Skeletal muscle tissue (tissue), 4 donors: ENCODE data around the gene RTN3. TPM values are rescaled to one million over a fixed set of nuclear protein-coding genes. Genes with fewer than 3 reads are reported as not detected.

ENCODE experiments used
- H3K27ac ChIP-seq: one replicate; pipeline ENCODE4 v1.7.0; 2013; ENCODE audit warnings: mild to moderate bottlenecking, low read depth, low read length, inconsistent platforms
- H3K27me3 ChIP-seq, 3 donors: one replicate each; pipeline ENCODE4 v1.7.0; 2013; ENCODE audit warnings: low read length in 3 of 3; ENCODE audit not compliant: control insufficient read depth in 3 of 3, insufficient read depth in 3 of 3
- H3K36me3 ChIP-seq, 3 donors: one replicate each; pipeline ENCODE4 v1.7.0; 2013; ENCODE audit warnings: low read length in 3 of 3; ENCODE audit not compliant: control insufficient read depth in 3 of 3, insufficient read depth in 3 of 3
- H3K4me1 ChIP-seq, 3 donors: one replicate each; pipeline ENCODE4 v1.7.0; 2013; ENCODE audit warnings: low read length in 3 of 3, mild to moderate bottlenecking in 3 of 3; ENCODE audit not compliant: control insufficient read depth in 3 of 3, insufficient read depth in 3 of 3
- H3K4me3 ChIP-seq, 3 donors: one replicate each; pipeline ENCODE4 v1.7.0; 2013; ENCODE audit warnings: low read length in 3 of 3
- H3K9ac ChIP-seq, 3 donors: one replicate each; pipeline ENCODE4 v1.7.0; 2013; ENCODE audit warnings: low read length in 3 of 3, mild to moderate bottlenecking in 3 of 3, moderate library complexity in 2 of 3, low read depth in 1 of 3
- H3K9me3 ChIP-seq, 3 donors: one replicate each; pipeline ENCODE4 v1.7.0; 2013; ENCODE audit warnings: low read length in 3 of 3; ENCODE audit not compliant: control insufficient read depth in 3 of 3
- total RNA-seq: library from RNA; depleted of rRNA; stranded (reverse); fragments of >200 nt; gene quantifications from one replicate; pipeline ENCODE4 v1.2.3, GENCODE V29; 2014
- donor health status: Osteomylitis.

RTN3 gene
- total RNA-seq, 1 donor from 2014 or later = 28.7 TPM

DNA sequence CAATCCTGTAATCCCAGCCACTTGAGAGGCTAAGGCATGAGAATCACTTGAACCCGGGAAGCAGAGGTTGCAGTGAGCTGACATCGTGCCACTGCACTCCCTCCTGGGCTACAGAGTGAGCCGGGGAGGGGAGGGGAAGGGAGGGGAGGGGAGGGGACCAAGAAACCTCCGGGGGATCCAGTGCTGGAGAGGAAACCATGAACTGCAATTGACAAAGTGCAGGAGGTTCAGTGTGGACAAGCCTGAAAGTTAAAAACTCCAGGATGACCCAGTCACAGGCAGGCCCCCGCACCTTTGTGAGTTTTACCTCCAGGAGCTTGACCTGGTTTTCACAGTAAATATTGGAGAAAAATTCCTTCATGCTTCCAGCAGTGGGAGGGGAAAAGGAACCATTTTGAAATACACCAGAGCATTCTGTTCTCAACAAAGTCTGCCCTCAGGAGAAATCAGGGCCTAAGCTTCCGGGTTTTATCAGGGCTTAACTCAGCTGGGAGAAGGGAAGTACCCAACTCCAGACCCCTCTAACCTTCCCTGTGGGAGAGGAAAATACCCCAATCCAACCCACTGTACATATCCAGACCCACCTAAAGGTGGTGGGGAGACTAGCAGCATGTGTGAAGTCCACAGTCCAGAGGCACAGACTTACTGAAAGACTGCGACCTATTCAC lies 102.8 kb downstream of the RTN3 start:
- Histone ChIP-seq H3K27me3 (no peaks in the 10 kb centered on the region), H3K4me3 (no peak overlapping the region), H3K36me3 (no peaks in the 10 kb centered on the region), H3K9ac (no peak overlapping the region), H3K4me1 (no peaks in the 10 kb centered on the region), H3K9me3 (no peaks in the 10 kb centered on the region), H3K27ac (no peak overlapping the region)

GRCh38 chr11:63785823-63786222 lies 104.5 kb downstream of the RTN3 start:
- H3K4me3 ChIP-seq = no peak overlapping the region
- no peak overlapping the region for H3K27ac ChIP-seq
- H3K4me1 ChIP-seq = no peaks in the 10 kb centered on the region
- H3K9ac ChIP-seq = no peak overlapping the region
- H3K27me3 ChIP-seq = no peaks in the 10 kb centered on the region
- no peaks in the 10 kb centered on the region for H3K9me3 ChIP-seq
- H3K36me3 ChIP-seq = no peaks in the 10 kb centered on the region

DNA sequence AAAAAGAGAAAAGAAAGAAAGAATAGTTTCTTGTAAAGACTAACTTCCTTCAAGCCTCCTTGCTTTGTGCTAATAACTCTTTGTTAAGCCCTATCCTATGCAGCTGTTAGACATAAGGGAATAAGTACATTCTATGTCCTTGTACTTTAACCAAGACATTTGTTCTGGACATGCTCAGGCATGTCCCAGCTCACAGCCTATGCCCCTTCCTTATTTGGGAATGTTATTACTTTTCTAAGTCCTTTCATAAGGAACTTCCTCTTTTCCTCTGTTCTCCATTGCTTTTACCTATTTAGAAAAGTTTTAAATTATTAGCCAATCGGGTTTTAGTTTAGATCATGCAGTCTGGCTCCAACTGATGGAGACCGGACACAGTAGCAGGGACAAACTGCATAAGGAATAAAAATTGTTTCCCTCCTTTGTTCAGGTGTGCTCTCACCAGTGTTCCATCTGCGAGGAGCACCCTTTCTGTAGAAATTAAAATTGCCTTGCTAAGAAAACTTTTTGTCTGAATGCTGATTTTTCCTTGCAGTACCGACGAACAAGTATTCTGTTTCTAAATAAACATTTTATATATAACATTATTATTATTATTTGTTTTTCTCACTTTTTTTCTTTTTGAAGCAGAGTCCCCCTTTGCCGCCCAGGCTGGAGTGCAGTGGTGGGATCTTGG lies 110.3 kb downstream of the RTN3 start:
- no peak overlapping the region for H3K4me3 ChIP-seq
- no peaks in the 10 kb centered on the region for H3K36me3 ChIP-seq
- H3K9me3 ChIP-seq = no peaks in the 10 kb centered on the region
- no peaks in the 10 kb centered on the region for H3K27me3 ChIP-seq
- H3K9ac ChIP-seq = no peak overlapping the region
- H3K27ac ChIP-seq = no peak overlapping the region
- H3K4me1 ChIP-seq = no peaks in the 10 kb centered on the region

DNA sequence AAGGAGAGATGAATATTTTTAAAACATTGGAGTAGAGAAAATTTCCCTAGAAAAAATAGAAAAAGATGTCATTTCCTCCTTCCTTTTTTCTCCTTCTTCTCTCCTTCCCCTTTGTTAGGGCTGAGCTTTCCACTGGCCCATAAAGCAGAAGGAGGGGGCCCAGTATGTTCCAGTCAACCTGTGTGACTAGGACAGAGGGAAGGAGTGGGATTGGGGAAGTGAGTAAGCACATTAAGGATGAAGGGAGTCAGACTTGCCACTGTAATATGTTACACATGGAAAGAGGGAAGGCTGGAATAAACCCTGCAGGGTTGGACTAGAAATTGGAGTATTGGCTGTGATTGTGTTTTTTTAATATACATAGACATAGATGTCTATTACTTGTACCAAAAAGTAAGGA lies 111.9 kb downstream of the RTN3 start:
- no peaks in the 10 kb centered on the region for H3K9me3 ChIP-seq
- no peaks in the 10 kb centered on the region for H3K4me1 ChIP-seq
- H3K27me3 ChIP-seq = peaks cover 0 to 4% (median 0%) of the 10 kb centered on the region in 3 donors
- no peak overlapping the region for H3K9ac ChIP-seq
- no peak overlapping the region for H3K27ac ChIP-seq
- H3K4me3 ChIP-seq = no peak overlapping the region
- no peaks in the 10 kb centered on the region for H3K36me3 ChIP-seq

DNA sequence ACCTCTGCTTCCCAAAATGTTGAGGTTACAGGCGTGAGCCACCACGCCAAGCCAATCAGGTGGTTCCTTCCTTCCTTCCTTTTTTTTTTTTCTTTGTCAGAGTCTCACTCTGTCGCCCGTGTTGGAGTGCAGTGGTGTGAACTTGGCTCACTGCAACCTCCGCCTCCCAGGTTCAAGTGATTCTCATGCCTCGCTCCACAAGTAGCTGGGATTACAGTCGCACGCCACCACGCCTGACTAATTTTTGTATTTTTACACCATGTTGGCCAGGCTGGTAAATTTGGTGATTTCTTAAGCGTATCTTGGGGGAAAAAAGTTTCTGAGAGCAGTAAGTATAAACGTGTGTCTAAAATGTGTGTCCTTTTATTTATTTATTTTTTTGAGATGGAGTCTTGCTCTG lies 113.8 kb downstream of the RTN3 start:
- H3K36me3 ChIP-seq = no peaks in the 10 kb centered on the region
- no peak overlapping the region for H3K9ac ChIP-seq
- H3K9me3 ChIP-seq = no peaks in the 10 kb centered on the region
- peaks cover 0 to 4% (median 0%) of the 10 kb centered on the region in 3 donors for H3K27me3 ChIP-seq
- no peak overlapping the region for H3K27ac ChIP-seq
- no peak overlapping the region for H3K4me3 ChIP-seq
- no peaks in the 10 kb centered on the region for H3K4me1 ChIP-seq

- Histone ChIP-seq H3K9me3 (no peaks in the 10 kb centered on the region), H3K9ac (no peak overlapping the region), H3K4me3 (no peak overlapping the region), H3K4me1 (no peaks in the 10 kb centered on the region), H3K27ac (no peak overlapping the region), H3K36me3 (no peaks in the 10 kb centered on the region), H3K27me3 (peaks cover 0 to 4% (median 0%) of the 10 kb centered on the region in 3 donors)
Measured at GRCh38 chr11:63800921-63801320, 119.6 kb downstream of the RTN3 start.

DNA sequence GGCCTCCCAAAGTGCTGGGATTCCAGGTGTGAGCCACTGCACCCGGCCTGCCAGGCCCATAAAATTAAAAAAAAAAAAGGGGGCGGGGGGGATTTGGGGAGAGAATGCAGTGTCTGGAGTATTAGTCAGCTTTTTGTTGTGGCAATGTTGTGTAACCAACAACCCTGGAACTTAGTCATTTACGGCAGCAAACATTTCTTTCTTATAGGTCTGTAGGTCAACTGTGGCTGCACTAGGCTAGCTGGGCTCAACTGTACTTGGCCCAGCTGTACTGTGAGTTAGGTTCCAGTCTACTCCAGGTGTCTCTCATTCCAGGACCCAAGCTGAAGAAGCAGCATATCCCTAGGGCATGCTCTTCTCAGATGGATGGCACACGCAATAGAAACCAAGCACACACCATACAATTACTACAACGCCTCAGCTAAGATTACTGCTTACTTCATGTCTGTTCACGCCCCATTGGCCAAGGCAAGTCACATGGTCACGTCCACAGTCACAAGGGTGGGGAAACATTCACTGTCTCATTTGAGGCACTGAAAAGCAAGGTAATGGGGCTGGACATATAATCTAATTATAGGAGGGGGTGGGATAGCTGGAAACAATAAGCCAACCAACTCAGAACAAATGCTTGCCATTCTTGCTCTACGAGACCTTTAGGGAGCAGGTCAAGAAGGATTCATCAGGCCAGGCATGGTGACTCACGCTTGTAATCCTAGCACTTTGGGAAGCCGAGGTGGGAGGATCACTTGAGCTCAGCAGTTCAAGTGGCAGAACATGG lies 121.5 kb downstream of the RTN3 start:
- no peaks in the 10 kb centered on the region for H3K36me3 ChIP-seq
- no peak overlapping the region for H3K4me3 ChIP-seq
- no peaks in the 10 kb centered on the region for H3K4me1 ChIP-seq
- no peak overlapping the region for H3K27ac ChIP-seq
- no peak overlapping the region for H3K9ac ChIP-seq
- no peaks in the 10 kb centered on the region for H3K27me3 ChIP-seq
- H3K9me3 ChIP-seq = no peaks in the 10 kb centered on the region

- Histone ChIP-seq H3K4me1 (no peaks in the 10 kb centered on the region), H3K27me3 (no peaks in the 10 kb centered on the region), H3K27ac (no peak overlapping the region), H3K9ac (no peak overlapping the region), H3K36me3 (no peaks in the 10 kb centered on the region), H3K9me3 (no peaks in the 10 kb centered on the region), H3K4me3 (no peak overlapping the region)
Measured at GRCh38 chr11:63804259-63804658, 123.0 kb downstream of the RTN3 start.

- H3K9me3 ChIP-seq = no peaks in the 10 kb centered on the region
Measured at GRCh38 chr11:63805844-63806415, 124.6 kb downstream of the RTN3 start.

More at GRCh38 chr11:63805844-63806415, 124.6 kb downstream of the RTN3 start:
- Histone ChIP-seq H3K9ac (no peak overlapping the region), H3K27me3 (no peaks in the 10 kb centered on the region), H3K36me3 (no peaks in the 10 kb centered on the region), H3K4me3 (no peak overlapping the region), H3K4me1 (no peaks in the 10 kb centered on the region), H3K27ac (no peak overlapping the region)
